CD4-positive, alpha-beta T cell treated with Interleukin-10 for 1 hour (primary cell): Measurements from ENCODE around the gene ADAT3.
"Not testable (repeated sequence)": the region's sequence is repeated elsewhere in the genome, so short reads cannot be mapped to it uniquely, and the experiment has no call there.

Experiments used
- DNase-seq: peaks from one replicate; pipeline ENCODE4 v3.0.0-alpha.2; 2020

Gene ADAT3

DNA sequence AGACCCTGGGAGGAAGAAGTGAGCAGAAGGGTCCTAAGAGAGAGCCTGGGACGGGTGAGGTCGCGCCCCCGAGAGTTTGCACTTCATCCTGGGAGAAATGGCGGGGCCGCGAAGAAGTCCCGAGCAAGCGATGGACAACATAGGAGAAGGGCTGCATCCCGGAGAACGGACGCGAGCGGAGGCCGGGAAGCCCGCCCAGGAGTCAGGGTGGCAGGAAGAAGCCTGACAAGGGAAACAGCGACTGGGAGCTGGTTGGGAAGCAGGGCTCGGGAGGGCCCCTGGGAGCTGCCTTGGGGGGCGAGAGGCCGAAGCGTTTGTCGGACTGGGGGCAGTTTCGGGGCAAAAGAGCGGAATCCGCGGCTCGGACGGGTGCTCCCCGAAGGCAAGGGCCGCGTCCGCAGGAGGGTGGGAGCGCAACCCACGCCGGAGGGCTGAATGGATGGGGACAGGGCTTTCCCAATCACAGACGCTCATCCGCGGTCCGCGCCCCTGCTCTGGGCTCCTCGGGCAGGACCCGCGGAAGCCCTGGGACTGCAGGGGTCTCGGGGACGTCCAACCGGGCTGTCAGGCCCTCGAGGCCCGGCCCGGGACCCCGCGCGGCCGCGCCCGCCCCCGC, 20.4 kb upstream of the ADAT3 start:
- DNase-seq = no peak

DNA sequence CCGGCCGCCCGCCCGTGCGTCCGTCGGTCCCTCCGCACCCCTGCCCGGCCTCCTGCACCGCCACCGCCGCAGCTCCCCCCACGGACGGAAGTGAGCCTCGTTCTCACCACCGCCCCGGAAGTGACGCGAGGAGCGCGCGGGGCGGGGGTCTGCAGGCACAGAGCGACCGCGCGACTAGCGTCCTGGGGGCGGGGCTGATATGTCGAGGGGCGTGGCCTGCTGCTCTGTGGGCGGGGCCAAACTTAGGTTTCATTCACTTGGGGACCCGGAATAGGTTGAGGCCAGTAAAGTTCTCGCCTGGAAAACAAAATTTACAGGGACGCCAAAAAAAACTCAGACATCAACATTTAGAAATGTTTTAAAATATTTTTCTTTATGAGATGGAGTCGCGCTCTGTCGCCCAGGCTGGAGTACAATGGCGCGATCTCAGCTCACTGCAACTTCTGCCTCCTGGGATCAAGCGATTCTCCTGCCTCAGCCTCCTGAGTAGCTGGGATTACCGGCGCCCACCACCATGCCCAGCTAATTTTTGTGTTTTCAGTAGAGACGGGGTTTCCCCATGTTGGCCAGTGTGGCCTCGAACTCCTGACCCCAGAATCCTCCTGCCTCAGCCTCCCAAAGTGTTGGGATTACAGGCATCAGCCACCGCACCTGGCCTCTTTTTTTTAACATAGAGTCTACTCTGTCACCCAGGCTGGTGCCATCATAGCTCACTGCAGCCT, 19.6 kb upstream of the ADAT3 start, which contains the start of gene ABHD17A:
Gene ABHD17A, minus strand, starts transcription at position 99 of the 722 bp plus-strand sequence. CDS start 3,930 bp downstream, outside the sequence.
- peak; percentile 95 for DNase-seq

DNA sequence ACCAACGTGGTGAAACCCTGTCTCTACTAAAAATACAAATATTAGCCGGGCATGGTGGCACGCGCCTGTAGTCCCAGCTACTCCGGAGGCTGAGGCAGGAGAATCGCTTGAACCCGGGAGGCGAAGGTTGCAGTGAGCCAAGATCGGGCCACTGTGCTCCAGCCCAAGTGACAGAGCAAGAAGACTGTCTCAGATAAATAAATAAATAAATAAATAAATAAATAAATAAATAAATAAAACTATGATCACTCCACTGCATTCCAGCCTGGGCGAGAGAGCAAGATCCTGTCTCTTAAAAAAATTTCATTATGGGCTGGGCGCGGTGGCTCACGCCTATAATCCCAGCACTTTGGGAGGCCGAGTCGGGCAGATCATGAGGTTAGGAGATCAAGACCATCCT, 18.8 kb upstream of the ADAT3 start:
- DNase-seq = not testable (repeated sequence)

DNA sequence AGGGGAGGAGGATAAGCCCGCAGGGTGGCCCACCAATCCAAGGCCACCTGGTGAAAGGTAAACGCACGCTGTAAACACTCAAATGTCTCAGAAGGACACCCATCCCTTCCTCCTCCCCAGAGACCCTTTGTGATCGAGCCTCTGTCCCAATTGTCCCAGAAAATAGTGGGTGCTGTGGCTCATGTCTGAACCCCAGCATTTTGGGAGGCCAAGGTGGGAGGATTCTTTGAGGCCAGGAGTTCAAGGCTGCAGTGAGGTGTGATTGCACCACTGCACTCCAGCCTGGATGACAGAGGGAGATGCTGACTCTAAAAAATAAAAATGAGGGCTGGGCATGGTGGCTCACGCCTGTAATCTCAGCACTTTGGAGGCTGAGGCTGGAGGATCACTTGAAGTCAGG, 16.8 kb upstream of the ADAT3 start:
- DNase-seq = no peak

DNA sequence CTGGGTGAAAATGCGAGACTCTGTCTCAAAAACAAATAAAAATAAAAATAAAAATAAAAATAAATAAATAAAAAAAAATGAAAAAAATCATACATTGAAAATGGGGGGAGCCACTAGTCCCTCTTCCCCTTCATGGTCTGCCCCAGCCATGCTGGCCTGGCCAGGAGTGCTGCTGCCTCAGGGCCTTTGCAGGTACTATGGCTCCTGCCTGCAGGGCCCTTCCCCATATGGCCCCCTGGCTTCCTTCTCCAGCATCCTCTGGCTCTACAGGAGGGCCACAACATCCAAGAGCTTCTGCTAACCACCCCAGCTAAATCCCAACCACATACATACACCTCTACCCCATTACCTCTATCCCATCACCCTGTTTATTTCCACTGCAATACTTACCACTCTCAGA, 15.3 kb upstream of the ADAT3 start:
- DNase-seq = no peak

DNA sequence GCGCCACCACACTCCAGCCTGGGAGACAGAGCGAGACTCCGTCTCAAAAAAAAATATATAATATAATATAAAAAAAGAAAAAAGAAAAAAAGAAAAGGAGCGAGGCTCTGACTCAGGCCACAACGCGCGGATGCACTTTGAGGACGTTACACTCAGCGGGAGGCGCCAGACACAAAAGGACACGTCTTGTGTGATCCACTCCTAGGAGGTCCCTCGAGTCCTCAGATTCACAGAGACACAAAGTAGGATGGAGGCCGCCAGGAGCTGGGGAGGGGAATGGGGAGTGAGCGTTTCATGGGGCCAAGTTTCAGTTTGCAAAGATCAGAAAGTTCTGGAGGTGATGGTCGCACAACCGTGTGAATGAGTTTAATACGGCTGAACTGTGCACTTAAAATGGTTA, 11.4 kb upstream of the ADAT3 start:
- no peak for DNase-seq

DNA sequence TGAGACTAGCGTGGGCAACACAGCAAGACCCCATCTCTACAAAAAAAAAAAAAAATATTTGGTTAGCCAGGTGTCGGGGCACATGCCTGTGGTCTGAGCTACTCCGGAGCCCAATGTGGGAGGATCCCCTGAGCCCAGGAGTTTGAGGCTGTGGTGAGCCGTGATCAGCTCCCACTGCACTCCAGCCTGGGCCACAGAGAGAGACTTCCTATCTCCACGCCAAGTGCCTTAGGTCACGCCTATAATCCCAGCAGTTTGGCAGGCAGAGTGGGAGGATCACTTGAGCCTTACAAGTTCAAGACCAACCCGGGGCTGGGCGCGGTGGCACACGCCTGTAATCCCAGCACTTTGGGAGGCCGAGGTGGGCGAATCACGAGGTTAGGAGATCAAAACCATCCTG, 8.7 kb upstream of the ADAT3 start:
- DNase-seq = no peak

DNA sequence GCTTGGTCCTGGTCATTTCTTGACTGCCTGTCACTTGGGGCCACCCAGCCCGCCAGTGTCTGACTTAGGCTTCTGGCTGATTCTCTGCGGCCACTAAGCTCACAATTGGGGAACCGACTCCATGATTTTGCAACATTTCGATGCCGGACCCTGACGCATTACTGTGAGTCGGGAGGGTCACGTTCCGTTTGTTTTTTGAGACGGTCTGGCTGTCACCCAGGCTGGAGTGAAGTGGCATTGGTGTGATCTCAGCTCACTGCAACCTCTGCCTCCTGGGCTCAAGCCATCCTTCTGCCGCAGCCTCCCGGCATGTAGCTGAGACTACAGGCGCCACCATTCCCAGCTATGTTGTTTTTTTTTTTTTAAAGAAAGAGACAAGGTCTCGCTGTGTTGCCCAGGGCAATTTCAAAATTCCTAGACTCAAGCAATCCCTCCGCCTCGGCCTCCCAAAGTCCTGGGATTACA, 3.2 kb upstream of the ADAT3 start:
- DNase-seq = no peak

DNA sequence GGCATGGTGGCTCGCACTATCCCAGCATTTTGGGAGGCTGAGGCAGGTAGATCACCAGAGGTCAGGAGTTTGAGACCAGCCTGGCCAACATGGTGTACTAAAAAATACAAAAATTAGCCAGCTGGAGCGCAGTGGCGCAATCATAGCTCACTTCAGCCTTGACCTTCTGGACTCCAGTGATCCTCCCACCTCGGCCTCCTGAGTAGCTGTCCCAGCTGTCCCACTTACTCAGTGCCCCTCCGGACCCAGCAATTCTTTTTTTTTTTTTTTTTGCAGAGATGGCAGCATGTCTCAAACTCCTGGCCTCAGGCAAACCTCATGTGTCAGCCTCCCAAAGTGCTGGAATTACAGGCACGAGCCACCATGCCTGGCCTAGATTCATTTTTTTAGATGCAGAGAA, 2.3 kb upstream of the ADAT3 start:
- DNase-seq = no peak

DNA sequence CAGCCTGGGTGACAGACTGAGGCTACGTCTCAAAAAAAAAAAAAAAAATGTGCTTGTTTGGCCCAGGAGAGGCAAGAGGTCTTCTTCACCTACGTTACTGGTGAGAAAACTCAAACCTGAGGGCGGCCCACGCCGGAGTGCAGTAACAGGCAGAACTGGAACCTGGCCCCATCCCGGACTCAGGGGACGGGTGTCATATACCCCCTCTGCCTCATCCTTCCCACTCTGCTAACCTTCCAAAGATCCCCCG, 414 bp upstream of the ADAT3 start:
- no peak for DNase-seq

DNA sequence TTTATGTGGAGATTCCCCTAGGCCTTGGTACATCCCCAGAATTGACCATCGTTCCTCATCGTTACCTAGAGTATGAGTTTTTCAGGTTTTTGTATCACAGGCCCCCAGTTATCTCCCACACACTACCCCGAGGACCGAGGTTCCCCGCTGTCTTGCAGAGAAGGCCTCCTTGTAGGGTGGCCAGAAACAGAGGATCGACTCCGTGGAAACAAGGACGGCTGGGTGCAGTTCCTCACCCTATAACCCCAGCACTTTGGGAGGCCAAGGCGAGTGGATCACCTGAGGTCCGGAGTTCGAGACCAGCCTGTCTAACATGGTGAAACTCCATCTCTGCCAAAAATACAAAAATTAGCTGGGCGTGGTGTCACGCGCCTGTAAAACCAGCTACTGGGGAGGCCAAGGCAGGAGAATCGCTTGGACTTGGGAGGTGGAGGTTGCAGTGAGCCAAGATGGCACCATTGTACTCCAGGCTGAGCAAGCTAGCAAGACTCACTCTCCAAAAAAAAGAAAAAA, 720 bp downstream of the ADAT3 start:
- no peak for DNase-seq

DNA sequence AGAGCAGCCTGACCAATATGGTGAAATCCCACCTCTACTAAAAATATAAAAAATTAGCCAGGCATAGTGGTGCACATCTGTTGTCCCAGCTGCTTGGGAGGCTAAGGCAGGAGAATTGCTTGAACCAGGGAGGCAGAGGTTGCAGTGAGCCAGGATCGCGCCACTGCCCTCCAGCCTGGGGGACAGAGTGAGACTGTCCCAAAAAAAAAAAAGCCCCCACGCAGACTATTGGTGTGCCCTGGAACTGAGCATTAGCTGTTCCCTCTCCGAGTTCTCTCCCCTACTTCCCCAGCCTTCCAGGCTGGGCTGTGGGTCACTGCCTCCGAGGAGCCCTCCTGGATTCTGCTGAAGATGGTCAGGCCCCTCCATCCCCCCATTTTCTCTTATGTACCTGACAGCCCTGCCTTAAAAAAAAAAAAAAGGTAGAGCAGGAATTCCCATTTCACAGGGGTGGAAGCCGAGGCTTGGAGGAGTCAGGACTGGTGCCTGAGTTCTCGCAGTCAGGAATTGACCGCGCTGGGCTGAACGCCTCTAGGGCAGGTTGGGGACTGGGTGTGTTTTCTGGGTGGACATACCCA, 1.9 kb downstream of the ADAT3 start:
- DNase-seq = no peak

DNA sequence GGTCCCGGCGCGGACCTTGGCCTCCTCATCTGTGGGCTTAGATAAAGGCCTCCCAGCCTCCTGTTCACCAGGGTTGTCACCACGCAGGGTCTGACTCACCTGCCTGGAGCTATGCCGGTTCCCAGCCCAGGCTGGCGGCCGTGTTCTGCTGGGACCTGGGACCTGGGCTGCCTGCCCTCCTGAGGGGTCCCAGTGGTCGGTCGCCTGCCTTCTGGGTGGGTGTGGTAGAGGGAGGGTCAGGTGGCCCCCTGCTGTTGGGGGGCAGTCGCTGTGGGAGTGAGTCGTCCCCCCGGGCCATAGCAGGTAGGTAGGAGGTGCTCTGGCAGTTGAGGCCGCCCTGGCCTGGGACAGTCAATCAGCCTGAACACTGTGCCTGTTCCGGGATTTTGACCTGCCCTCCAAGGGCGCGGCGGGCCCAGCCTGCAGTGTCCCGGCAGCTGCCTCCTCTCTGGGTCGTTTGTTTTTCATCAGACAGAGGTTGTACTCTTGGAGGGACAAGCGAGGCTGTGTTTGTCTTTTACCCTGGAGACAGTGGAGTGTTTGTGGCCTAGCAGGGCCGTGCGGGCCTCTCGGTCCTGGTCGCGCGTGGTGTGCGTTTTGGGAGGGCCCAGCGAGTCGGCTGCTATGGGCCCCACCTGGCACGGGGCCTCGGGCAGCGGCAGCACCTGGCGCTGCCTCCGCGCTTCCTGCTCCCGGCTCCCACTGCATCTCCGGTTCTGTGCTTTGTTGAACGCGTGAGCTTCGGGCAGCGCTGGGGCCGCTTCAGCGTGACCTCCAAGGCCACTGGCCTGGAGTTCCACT, 2.6 kb downstream of the ADAT3 start:
- DNase-seq = no peak

DNA sequence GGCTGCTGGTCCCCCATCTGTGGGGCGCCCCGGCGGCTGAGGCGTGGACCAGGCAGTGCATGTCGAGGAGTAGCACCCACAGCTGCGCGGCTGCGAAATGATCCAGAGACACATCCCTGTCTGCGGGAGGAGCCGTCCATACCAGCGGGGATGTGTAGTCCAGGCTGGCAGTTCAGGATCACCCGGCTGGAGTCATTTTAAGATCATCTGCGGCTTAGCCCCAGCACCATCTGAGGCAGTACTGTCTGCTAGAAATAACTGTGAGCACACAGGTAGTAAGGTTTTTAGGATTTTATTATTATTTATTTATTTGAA, 3.1 kb downstream of the ADAT3 start:
- DNase-seq = no peak

DNA sequence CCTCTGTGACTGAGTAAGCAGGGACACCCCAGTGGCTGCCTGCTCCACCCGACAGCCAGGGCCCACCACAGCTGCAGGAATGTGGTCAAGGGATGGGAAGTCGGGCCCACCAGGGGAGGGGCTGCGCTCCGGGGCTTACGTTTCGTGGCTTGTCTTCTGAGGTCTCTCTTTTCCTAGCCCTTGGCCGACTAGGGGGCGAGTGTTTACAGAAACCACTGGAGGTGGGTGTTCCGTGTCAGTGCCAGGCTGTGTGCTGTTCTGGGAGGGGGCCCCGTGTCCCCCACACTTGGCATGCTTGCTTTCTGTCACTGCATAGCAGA, 4.5 kb downstream of the ADAT3 start:
- no peak for DNase-seq

DNA sequence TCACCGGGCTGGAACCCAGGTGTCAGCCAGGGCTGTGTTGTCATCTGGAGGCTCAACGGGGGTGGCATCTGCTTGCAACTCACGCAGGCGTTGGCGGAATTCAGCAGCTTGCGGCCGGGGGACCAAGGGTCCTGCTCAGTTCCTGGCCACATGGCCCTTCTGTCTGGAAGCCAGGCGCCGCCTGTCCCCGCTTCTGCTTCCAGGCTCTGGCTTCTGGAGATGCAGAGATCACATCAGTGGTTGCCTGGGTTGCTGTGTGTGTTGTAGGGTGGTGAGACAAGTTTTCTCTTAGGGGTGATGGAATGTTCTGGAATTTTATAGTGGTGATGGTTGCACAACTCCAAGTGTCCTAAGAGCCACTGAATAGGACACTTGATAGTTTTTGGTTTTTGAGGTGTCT, 5.0 kb downstream of the ADAT3 start:
- no peak for DNase-seq

DNA sequence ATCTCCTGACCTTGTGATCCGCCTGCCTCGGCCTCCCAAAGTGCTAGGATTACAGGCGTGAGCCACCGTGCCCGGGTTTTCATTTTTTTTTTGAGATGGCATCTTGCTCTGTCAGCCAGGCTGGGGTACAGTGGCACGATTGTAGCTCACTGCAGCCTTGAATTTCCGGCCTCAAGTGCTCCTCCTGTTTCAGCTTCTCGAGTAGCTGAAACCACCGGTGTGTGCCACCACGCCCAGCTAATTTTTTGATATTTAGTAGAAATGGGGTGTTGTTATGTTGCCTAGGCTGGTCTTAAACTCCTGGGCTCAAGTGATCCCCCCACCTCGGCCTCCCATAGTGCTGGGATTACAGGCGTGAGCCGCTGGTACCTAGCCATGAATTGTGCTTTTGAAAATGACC, 5.9 kb downstream of the ADAT3 start:
- no peak for DNase-seq

DNA sequence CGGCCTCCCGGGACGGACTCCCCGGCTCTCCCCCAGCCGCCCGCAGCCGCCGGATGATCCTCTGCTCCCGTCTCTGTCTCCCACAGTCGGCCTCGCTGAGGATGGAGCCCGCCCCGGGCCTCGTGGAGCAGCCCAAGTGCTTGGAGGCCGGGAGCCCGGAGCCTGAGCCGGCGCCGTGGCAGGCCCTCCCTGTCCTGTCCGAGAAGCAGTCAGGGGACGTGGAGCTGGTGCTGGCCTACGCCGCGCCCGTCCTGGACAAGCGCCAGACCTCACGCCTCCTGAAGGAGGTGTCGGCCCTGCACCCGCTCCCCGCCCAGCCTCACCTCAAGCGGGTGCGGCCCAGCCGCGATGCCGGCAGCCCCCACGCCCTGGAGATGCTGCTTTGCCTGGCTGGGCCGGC, 6.8 kb downstream of the ADAT3 start:
- no peak for DNase-seq

DNA sequence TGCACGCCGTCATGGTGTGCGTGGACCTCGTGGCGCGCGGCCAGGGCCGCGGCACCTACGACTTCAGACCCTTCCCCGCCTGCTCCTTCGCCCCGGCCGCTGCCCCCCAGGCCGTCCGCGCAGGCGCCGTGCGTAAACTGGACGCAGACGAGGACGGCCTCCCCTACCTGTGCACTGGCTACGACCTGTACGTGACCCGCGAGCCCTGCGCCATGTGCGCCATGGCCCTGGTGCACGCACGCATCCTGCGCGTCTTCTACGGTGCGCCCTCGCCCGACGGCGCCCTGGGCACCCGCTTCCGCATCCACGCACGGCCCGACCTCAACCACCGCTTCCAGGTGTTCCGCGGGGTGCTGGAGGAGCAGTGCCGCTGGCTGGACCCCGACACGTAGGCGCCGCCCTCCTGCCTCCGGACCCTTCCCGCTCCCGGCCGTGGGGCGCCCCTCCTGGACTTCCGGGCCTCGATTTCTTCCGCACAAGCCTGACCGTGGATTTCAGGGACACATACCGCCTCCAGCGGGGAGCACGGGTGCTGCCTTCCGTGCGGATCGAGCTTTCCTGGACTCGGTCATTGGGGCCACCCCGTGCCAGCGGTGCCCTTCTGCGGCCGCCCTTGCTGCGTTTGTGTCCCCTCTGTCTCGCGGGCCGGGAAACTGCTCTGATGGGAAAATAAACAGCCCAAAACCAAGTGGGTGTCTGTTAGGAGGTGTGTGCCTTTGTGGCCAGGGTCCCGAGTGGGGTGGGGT, 7.7 kb downstream of the ADAT3 start:
- no peak for DNase-seq

DNA sequence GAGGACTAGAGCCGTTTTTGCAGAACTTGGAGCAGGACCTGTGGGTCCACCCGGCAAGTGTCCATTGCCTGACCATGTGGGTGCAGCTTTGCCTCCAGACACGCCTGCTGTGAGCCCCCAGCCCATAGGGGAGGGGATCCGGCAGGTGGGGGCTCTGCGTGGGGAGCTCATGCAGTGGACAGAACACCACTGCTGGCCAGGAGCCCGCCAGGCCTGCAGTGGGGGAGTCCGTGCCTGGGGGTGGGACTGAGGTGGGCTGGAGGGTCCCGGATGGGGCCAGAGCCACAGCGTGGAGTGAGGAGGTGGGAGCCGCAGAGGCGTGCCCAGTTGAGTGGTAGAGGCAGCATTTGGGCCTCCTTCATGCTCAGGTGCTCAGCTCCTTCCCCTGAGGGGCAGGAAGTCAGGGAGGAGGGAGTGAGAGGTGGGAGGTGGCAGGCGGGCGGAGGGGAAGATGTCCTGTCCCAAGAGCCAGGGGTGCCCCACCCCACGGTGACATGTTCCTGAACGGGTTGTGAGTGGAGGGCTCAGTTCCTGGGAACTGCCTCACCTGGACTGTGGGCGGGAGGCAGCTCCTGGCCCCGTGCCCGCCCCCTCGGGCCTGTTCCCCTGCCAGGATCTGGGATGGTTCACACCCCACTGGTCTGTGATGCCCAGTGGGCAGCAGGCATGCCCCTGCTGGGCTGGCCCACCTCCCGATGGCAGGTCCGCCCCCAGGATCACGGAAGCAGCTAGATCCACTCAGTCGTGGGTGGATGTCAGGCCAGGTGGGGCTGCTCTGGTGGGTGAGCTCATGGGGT, 8.8 kb downstream of the ADAT3 start:
- DNase-seq = no peak

DNA sequence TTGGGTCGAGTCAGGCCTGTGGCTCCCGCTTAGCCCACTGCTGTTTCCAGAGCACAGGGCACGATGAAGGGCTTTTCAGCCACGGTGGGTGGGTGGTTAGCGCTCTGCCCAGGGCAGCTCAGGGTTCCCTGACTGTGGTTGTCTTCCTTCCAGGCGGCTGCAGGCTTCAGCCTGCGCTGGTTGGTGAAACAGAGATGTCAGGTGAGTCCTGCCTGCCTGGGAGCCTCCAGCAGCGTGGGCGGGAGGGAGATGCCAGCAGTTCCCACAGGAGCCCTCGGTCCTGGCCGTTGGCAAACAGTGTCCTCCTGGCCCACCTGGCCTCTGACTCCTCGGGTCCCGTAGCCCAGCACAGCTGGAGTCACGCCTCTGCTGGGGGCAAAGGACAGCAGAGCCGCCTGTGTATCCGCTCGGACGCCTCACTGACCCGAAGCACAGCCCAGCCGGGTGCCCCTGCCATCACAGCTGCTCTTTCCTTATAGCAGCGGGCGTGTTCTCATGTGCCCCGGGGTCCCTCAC, 9.7 kb downstream of the ADAT3 start:
- no peak for DNase-seq

DNA sequence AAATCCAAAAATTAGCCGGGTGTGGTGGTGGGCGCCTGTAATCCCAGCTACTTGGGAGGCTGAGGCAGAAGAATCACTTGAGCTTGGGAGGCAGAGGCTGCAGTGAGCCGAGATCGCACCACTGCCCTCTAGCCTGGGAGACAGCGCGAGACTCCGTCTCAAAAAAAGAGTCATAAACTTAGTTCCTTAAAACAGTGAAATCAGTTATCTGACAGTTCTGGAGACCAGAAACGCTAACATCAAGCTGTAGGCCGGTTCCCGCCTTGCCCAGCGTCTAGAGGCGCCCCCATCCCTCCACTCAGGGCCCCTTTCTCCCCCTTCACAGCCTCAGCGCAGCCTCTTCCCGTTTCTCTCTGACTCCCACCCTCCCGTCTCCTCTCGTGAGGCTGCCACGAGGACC, 11.9 kb downstream of the ADAT3 start:
- DNase-seq = no peak
